Measurements from ENCODE around the gene DTX1. TPM values are rescaled to one million over a fixed set of nuclear protein-coding genes. Genes with fewer than 3 reads are reported as not detected.

The DTX1 gene
- not detected in 3 replicates for total RNA-seq
- long read RNA-seq: 0 reads

- no peak within 1 kb of the TSS for H3K27ac Mint-ChIP-seq (ENCODE audit: unreplicated experiment)
- DNase-seq (ENCODE audit: low spot score): peak; percentile 80
- H3K27me3 Mint-ChIP-seq (ENCODE audit: low read depth): peaks cover 41% of the 10 kb centered on the region
- H3K4me1 Mint-ChIP-seq (ENCODE audit: low read depth): peaks cover 2% of the 10 kb centered on the region
- TF ChIP-seq, protein P1, sequence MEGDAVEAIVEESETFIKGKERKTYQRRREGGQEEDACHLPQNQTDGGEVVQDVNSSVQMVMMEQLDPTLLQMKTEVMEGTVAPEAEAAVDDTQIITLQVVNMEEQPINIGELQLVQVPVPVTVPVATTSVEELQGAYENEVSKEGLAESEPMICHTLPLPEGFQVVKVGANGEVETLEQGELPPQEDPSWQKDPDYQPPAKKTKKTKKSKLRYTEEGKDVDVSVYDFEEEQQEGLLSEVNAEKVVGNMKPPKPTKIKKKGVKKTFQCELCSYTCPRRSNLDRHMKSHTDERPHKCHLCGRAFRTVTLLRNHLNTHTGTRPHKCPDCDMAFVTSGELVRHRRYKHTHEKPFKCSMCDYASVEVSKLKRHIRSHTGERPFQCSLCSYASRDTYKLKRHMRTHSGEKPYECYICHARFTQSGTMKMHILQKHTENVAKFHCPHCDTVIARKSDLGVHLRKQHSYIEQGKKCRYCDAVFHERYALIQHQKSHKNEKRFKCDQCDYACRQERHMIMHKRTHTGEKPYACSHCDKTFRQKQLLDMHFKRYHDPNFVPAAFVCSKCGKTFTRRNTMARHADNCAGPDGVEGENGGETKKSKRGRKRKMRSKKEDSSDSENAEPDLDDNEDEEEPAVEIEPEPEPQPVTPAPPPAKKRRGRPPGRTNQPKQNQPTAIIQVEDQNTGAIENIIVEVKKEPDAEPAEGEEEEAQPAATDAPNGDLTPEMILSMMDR (IDR thresholded peaks at IDR 0.05): no peak
- H3K9me3 Mint-ChIP-seq (ENCODE audit: low read depth): no peaks in the 10 kb centered on the region
- peak within 1 kb of the TSS; percentile 52 for H3K4me3 Mint-ChIP-seq (ENCODE audit: unreplicated experiment)
- peaks cover 2% of the 10 kb centered on the region for H3K36me3 Mint-ChIP-seq (ENCODE audit: low read depth)
Observed at GRCh38 chr12:113056631-113057488, at the start of gene DTX1. Gene DTX1 (plus strand): TSS chr12:113056730. CDS start chr12:113058193, 1,463 bp downstream.

- TF ChIP-seq, protein P1 (IDR thresholded peaks at IDR 0.05): no peak
- H3K9me3 Mint-ChIP-seq (ENCODE audit: low read depth): peaks cover 4% of the 10 kb centered on the region
- H3K4me3 Mint-ChIP-seq (ENCODE audit: unreplicated experiment): no peak overlapping the region
- no peak for DNase-seq (ENCODE audit: low spot score)
- no peaks in the 10 kb centered on the region for H3K36me3 Mint-ChIP-seq (ENCODE audit: low read depth)
- H3K27me3 Mint-ChIP-seq (ENCODE audit: low read depth): peaks cover 48% of the 10 kb centered on the region
- no peaks in the 10 kb centered on the region for H3K4me1 Mint-ChIP-seq (ENCODE audit: low read depth)
- no peak overlapping the region for H3K27ac Mint-ChIP-seq (ENCODE audit: unreplicated experiment)
Observed at GRCh38 chr12:113007166-113007565, 49.4 kb upstream of the DTX1 start.

DNA sequence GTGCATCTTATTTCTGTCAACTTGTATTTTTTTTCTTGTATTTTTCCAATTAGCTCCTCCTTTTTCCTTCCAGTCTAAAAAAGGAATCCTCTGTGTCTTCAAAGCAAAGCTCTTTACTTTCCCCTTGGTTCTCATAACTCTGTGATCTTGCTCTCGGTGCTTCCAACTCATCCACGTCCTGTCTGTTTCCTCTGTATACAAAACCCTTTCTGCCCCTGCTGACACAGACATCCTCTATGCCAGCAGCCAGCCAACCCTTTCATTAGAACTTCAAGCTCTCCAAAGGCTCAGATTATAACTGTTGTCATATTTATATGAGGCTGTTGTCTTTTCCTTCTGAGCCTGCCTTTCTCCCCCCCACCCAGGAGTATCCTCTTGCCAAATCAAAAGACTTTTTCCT lies 45.8 kb upstream of the DTX1 start:
- Mint-ChIP-seq H3K27me3 (ENCODE audit: low read depth) (peaks cover 38% of the 10 kb centered on the region), H3K9me3 (ENCODE audit: low read depth) (peaks cover 4% of the 10 kb centered on the region), H3K4me1 (ENCODE audit: low read depth) (no peaks in the 10 kb centered on the region)

DNA sequence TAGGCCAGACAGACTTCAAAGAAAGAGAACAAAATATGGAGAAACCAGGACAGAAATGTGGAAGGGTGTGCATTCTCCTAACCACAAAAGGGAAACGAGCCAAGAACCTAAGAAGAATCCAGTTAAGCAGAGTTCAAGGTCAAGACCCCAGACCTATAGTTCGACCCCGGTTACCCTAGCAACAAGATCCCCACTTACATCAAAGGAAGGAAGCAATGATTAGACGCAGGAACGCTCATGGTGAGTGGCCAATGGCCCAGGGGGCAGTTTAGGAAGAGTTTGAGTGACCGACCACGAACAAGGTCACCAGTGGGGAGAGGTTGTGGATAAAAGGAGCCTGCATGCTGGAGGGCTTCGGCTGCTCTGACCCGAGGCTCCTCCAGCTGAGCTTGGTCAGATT lies 42.0 kb upstream of the DTX1 start:
- peaks cover 24% of the 10 kb centered on the region for H3K27me3 Mint-ChIP-seq (ENCODE audit: low read depth)
- H3K27ac Mint-ChIP-seq (ENCODE audit: unreplicated experiment): no peak overlapping the region
- TF ChIP-seq, protein P1 (IDR thresholded peaks at IDR 0.05): no peak
- peaks cover 7% of the 10 kb centered on the region for H3K4me1 Mint-ChIP-seq (ENCODE audit: low read depth)
- no peak overlapping the region for H3K4me3 Mint-ChIP-seq (ENCODE audit: unreplicated experiment)
- DNase-seq (ENCODE audit: low spot score): no peak
- H3K36me3 Mint-ChIP-seq (ENCODE audit: low read depth): no peaks in the 10 kb centered on the region
- peaks cover 4% of the 10 kb centered on the region for H3K9me3 Mint-ChIP-seq (ENCODE audit: low read depth)

More for the DNA sequence above, 45.8 kb upstream of the DTX1 start:
- H3K27ac Mint-ChIP-seq (ENCODE audit: unreplicated experiment): no peak overlapping the region
- no peaks in the 10 kb centered on the region for H3K36me3 Mint-ChIP-seq (ENCODE audit: low read depth)
- DNase-seq (ENCODE audit: low spot score): no peak
- H3K4me3 Mint-ChIP-seq (ENCODE audit: unreplicated experiment): no peak overlapping the region
- TF ChIP-seq, protein P1 (IDR thresholded peaks at IDR 0.05): no peak

- H3K9me3 Mint-ChIP-seq (ENCODE audit: low read depth): peaks cover under 1% of the 10 kb centered on the region
- peaks cover 20% of the 10 kb centered on the region for H3K27me3 Mint-ChIP-seq (ENCODE audit: low read depth)
- no peak overlapping the region for H3K27ac Mint-ChIP-seq (ENCODE audit: unreplicated experiment)
- no peak overlapping the region for H3K4me3 Mint-ChIP-seq (ENCODE audit: unreplicated experiment)
- no peak for DNase-seq (ENCODE audit: low spot score)
- H3K36me3 Mint-ChIP-seq (ENCODE audit: low read depth): no peaks in the 10 kb centered on the region
- peaks cover 8% of the 10 kb centered on the region for H3K4me1 Mint-ChIP-seq (ENCODE audit: low read depth)
- TF ChIP-seq, protein P1 (IDR thresholded peaks at IDR 0.05): no peak
Observed at GRCh38 chr12:113016796-113017195, 39.7 kb upstream of the DTX1 start.
